Prostate gland (tissue), 2 donors: Measurements from ENCODE around the gene TLR5. TPM values are rescaled to one million over a fixed set of nuclear protein-coding genes. Genes with fewer than 3 reads are reported as not detected.
A peak's percentile ranks its signal among the peaks of the same experiment; 100 is the strongest.

Source experiments
- DNase-seq: peaks from one replicate; pipeline ENCODE4 v3.0.0-alpha.2; 2019; ENCODE audit warnings: low spot score
- H3K27ac ChIP-seq, 2 donors: fragments of 200-600 bp; sonication (generic); 2 replicates each; pipeline ENCODE4 v1.5.1; 2017 to 2019
- H3K27me3 ChIP-seq: fragments of 200-600 bp; sonication (generic); replicated peaks from 2 replicates; pipeline ENCODE4 v1.5.1; 2019; ENCODE audit not compliant: insufficient read depth
- H3K36me3 ChIP-seq, 2 donors: fragments of 200-600 bp; sonication (generic); 1 replicate in 1 of 2; 2 replicates in 1 of 2; pipeline versions ENCODE4 v1.5.1 to v1.8.1; 2017 to 2019
- H3K4me1 ChIP-seq: fragments of 200-600 bp; sonication (generic); replicated peaks from 2 replicates; pipeline ENCODE4 v1.5.1; 2019
- H3K4me3 ChIP-seq, 2 donors: fragments of 200-600 bp; sonication (generic); 2 replicates each; pipeline ENCODE4 v1.5.1; 2017 to 2019
- H3K9me3 ChIP-seq: fragments of 200-600 bp; sonication (generic); 2 replicates; pipeline ENCODE4 v1.5.1; 2017
- CTCF ChIP-seq, 4 experiments: fragments of 200-600 bp in 2 of 4; fragments of 450-650 bp in 2 of 4; sonication (generic) in 2 of 4; IDR thresholded peaks; 1 replicate in 3 of 4; 2 replicates in 1 of 4; pipeline ENCODE4 v1.5.1; 2016 to 2019; ENCODE audit warnings: antibody characterized with exemption in 4 of 4, mild to moderate bottlenecking in 2 of 4, moderate library complexity in 2 of 4
- POLR2A ChIP-seq: fragments of 450-650 bp; IDR thresholded peaks from one replicate; pipeline ENCODE4 v1.6.1; 2016; ENCODE audit warnings: antibody characterized with exemption, mild to moderate bottlenecking
- POLR2AphosphoS5 ChIP-seq: sonication (generic); formaldehyde crosslinking; IDR thresholded peaks from one replicate; pipeline ENCODE4 v1.6.1; 2017; ENCODE audit warnings: antibody characterized with exemption
- WGBS: methylation state at CpG from one replicate; pipeline ENCODE4 v1.1.5; 2018; 5-methylcytosine and 5-hydroxymethylcytosine counted together
- intact Hi-C: fragments of 100-400 bp; cut with DNase I; formaldehyde crosslinking; loops from one replicate; pipeline ENCODE4 v1.14.2; 2022
- total RNA-seq, 2 donors: library from RNA; depleted of rRNA; stranded (reverse); fragments of >200 nt; gene quantifications; one replicate each; pipeline ENCODE4 v1.1.0, GENCODE V29; 2016

TLR5 gene
- 10 to 100 TPM in 1 of 2 donors, 1 to 10 TPM in 1; 7.4 to 14.2 TPM for total RNA-seq

- H3K36me3 ChIP-seq: no peaks in the 10 kb centered on the region
- peak within 1 kb of the TSS; percentile 43 to 50 for H3K4me3 ChIP-seq
- intact Hi-C loops: no loop called here
- peak in 3 of 4 experiments; percentile 56 to 76 (median 62) for TF ChIP-seq CTCF (IDR thresholded peaks at IDR 0.05)
- TF ChIP-seq POLR2AphosphoS5: peak; percentile 63
- peak; percentile 78 for TF ChIP-seq POLR2A
- peaks cover 8% of the 10 kb centered on the region for H3K4me1 ChIP-seq
- WGBS: 3% methylated on average over 63 of the region's 63 CpGs
- peak within 1 kb of the TSS; percentile 53 to 62 for H3K27ac ChIP-seq
- H3K27me3 ChIP-seq: no peaks in the 10 kb centered on the region
- H3K9me3 ChIP-seq: no peaks in the 10 kb centered on the region
- DNase-seq: peak; percentile 86
Observed at GRCh38 chr1:223142795-223143536, at the start of gene TLR5. TLR5 (minus strand) TSS chr1:223143248; CDS start chr1:223113031, 30,217 bp downstream.

- no peaks in the 10 kb centered on the region for H3K36me3 ChIP-seq
- H3K27me3 ChIP-seq: no peaks in the 10 kb centered on the region
- no peaks in the 10 kb centered on the region for H3K9me3 ChIP-seq
- no peak for TF ChIP-seq POLR2A
- TF ChIP-seq CTCF (IDR thresholded peaks at IDR 0.05): no peak
- no peak for TF ChIP-seq POLR2AphosphoS5
- H3K27ac ChIP-seq: no peak overlapping the region
- H3K4me3 ChIP-seq: no peak overlapping the region
- no peak for DNase-seq
- WGBS: 54% methylated on average over 10 of the region's 10 CpGs
- intact Hi-C loops: no loop called here
- H3K4me1 ChIP-seq: no peaks in the 10 kb centered on the region
Observed at GRCh38 chr1:223189903-223190724, 47.1 kb upstream of the TLR5 start.

GRCh38 chr1:223189525-223189902 is 46.5 kb upstream of the TLR5 start:
- 69% methylated on average over 4 of the region's 4 CpGs for WGBS
- TF ChIP-seq CTCF (IDR thresholded peaks at IDR 0.05) (no peak), POLR2AphosphoS5 (no peak), POLR2A (no peak)
- Histone ChIP-seq H3K4me1 (no peaks in the 10 kb centered on the region), H3K27ac (no peak overlapping the region), H3K4me3 (no peak overlapping the region), H3K9me3 (no peaks in the 10 kb centered on the region), H3K27me3 (no peaks in the 10 kb centered on the region), H3K36me3 (no peaks in the 10 kb centered on the region)
- intact Hi-C loops: no loop called here
- DNase-seq: no peak

- H3K27me3 ChIP-seq: no peaks in the 10 kb centered on the region
- intact Hi-C loops: no loop called here
- 85% methylated on average over 5 of the region's 5 CpGs for WGBS
- no peak overlapping the region for H3K4me3 ChIP-seq
- H3K27ac ChIP-seq: no peak overlapping the region
- no peaks in the 10 kb centered on the region for H3K4me1 ChIP-seq
- H3K36me3 ChIP-seq: no peaks in the 10 kb centered on the region
- no peak for DNase-seq
- TF ChIP-seq POLR2A (no peak), POLR2AphosphoS5 (no peak), CTCF (IDR thresholded peaks at IDR 0.05) (no peak)
- H3K9me3 ChIP-seq: no peaks in the 10 kb centered on the region
Observed at GRCh38 chr1:223188618-223189356, 45.7 kb upstream of the TLR5 start.
